ENCODE data around the gene GIGYF2. TPM values are rescaled to one million over a fixed set of nuclear protein-coding genes. Genes with fewer than 3 reads are reported as not detected.
"Not testable (repeated sequence)": the region's sequence is repeated elsewhere in the genome, so short reads cannot be mapped to it uniquely, and the experiment has no call there.

The GIGYF2 gene
- total and polyA plus RNA-seq, 8 donors = 7.1 to 158 (median 75.0) TPM

DNA sequence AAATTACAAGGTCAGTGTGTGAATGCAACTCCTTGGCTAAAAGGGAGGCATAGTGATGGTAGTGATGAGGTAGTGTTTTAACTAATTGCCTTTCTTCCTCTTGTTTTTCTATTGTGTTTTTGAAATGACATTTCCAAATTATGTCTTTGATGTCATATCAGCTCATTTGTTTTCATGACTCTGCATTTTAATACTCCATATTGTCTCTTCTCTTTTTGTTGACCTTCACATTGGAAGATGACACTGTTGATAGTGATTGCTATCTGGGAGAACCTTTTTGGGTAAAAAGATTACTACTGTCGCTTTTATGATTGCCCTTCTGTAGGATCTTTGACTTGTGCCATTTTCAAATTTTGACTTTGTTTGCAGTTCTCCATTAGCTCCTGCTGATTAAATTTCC is 3.0 kb downstream of the GIGYF2 start:
- DNase-seq = no peak
- no peak overlapping the region for H3K27ac ChIP-seq
- H3K4me1 ChIP-seq = peaks cover 25 to 62% (median 48%) of the 10 kb centered on the region in 4 donors
- no peaks in the 10 kb centered on the region for H3K27me3 ChIP-seq
- intact Hi-C loops (cut with DNase I; ENCODE audit: low total_unique reads) = no loop called here
- no peak overlapping the region for H3K4me3 ChIP-seq
- H3K36me3 ChIP-seq = peaks cover 9 to 35% (median 22%) of the 10 kb centered on the region in 4 donors
- H3K9me3 ChIP-seq = no peaks in the 10 kb centered on the region
- 90 to 96% (median 94%) methylated on average over 1 of the region's 1 CpG for WGBS, 5 donors
- TF ChIP-seq POLR2A (IDR thresholded peaks at IDR 0.05) = no peak

- 83 to 88% (median 85%) methylated on average over 4 of the region's 4 CpGs for WGBS, 5 donors
- no peaks in the 10 kb centered on the region for H3K9me3 ChIP-seq
These were observed 9.9 kb downstream of the GIGYF2 start for GRCh38 chr2:232707076-232707475.

GRCh38 chr2:232713505-232713904 is 16.4 kb downstream of the GIGYF2 start:
- intact Hi-C loops (cut with DNase I; ENCODE audit: low total_unique reads) = no loop called here
- DNase-seq = no peak
- TF ChIP-seq, protein P1, sequence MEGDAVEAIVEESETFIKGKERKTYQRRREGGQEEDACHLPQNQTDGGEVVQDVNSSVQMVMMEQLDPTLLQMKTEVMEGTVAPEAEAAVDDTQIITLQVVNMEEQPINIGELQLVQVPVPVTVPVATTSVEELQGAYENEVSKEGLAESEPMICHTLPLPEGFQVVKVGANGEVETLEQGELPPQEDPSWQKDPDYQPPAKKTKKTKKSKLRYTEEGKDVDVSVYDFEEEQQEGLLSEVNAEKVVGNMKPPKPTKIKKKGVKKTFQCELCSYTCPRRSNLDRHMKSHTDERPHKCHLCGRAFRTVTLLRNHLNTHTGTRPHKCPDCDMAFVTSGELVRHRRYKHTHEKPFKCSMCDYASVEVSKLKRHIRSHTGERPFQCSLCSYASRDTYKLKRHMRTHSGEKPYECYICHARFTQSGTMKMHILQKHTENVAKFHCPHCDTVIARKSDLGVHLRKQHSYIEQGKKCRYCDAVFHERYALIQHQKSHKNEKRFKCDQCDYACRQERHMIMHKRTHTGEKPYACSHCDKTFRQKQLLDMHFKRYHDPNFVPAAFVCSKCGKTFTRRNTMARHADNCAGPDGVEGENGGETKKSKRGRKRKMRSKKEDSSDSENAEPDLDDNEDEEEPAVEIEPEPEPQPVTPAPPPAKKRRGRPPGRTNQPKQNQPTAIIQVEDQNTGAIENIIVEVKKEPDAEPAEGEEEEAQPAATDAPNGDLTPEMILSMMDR (IDR thresholded peaks at IDR 0.05) = no peak
- TF ChIP-seq EP300 (IDR thresholded peaks at IDR 0.05) (no peak), POLR2AphosphoS5 (IDR thresholded peaks at IDR 0.05) (no peak), POLR2A (IDR thresholded peaks at IDR 0.05) (no peak)
- Histone ChIP-seq H3K4me1 (peaks cover 0 to 34% (median 6%) of the 10 kb centered on the region in 4 donors), H3K27me3 (no peaks in the 10 kb centered on the region), H3K4me3 (no peak overlapping the region), H3K27ac (no peak overlapping the region), H3K36me3 (peaks cover 4 to 56% (median 38%) of the 10 kb centered on the region in 4 donors), H3K9me3 (no peaks in the 10 kb centered on the region)

More at GRCh38 chr2:232707076-232707475, 9.9 kb downstream of the GIGYF2 start:
- intact Hi-C loops (cut with DNase I; ENCODE audit: low total_unique reads) = no loop called here
- H3K36me3 ChIP-seq = peaks cover 21 to 87% (median 78%) of the 10 kb centered on the region in 4 donors
- H3K4me3 ChIP-seq = no peak overlapping the region
- TF ChIP-seq EP300 (IDR thresholded peaks at IDR 0.05) = no peak
- TF ChIP-seq, protein P1 (IDR thresholded peaks at IDR 0.05) = no peak
- no peak for TF ChIP-seq POLR2AphosphoS5 (IDR thresholded peaks at IDR 0.05)
- no peaks in the 10 kb centered on the region for H3K27me3 ChIP-seq
- peaks cover 0 to 29% (median 6%) of the 10 kb centered on the region in 4 donors for H3K4me1 ChIP-seq
- no peak overlapping the region for H3K27ac ChIP-seq
- DNase-seq = no peak

GRCh38 chr2:232714969-232715368 is 17.8 kb downstream of the GIGYF2 start:
- no peak for TF ChIP-seq POLR2A (IDR thresholded peaks at IDR 0.05)
- no peak for TF ChIP-seq POLR2AphosphoS5 (IDR thresholded peaks at IDR 0.05)
- no peak for TF ChIP-seq EP300 (IDR thresholded peaks at IDR 0.05)
- TF ChIP-seq, protein P1 (IDR thresholded peaks at IDR 0.05) = no peak
- Histone ChIP-seq H3K27me3 (no peaks in the 10 kb centered on the region), H3K4me3 (no peak overlapping the region), H3K4me1 (peaks cover 0 to 26% (median 6%) of the 10 kb centered on the region in 4 donors), H3K9me3 (no peaks in the 10 kb centered on the region), H3K36me3 (peaks cover 4 to 52% (median 30%) of the 10 kb centered on the region in 4 donors), H3K27ac (no peak overlapping the region)
- intact Hi-C loops (cut with DNase I; ENCODE audit: low total_unique reads) = no loop called here
- WGBS, 5 donors = 71 to 81% (median 75%) methylated on average over 3 of the region's 3 CpGs
- DNase-seq = no peak

- H3K27me3 ChIP-seq; intact Hi-C loops (cut with DNase I; ENCODE audit: low total_unique reads); H3K27ac ChIP-seq; H3K9me3 ChIP-seq; H3K4me3 ChIP-seq; DNase-seq: not testable (repeated sequence)
- Histone ChIP-seq H3K36me3 (peaks cover 3 to 38% (median 32%) of the 10 kb centered on the region in 4 donors), H3K4me1 (peaks cover 0 to 41% (median 18%) of the 10 kb centered on the region in 4 donors)
These were observed 22.9 kb downstream of the GIGYF2 start for GRCh38 chr2:232720056-232720455.
